HG02759 (cell line): Measurements from ENCODE around the gene UBE2H.

Experiments used
- ATAC-seq: cut with Tn5 transposase; IDR thresholded peaks from one replicate; pipeline ENCODE4 v1.9.1; 2021; ENCODE audit warnings: mild to moderate bottlenecking, moderate library complexity; ENCODE audit not compliant: unreplicated experiment

UBE2H gene

GRCh38 chr7:129790136-129790535 lies 162.6 kb downstream of the UBE2H start:
- no peak for ATAC-seq

- no peak for ATAC-seq
Measured at GRCh38 chr7:129789652-129790051, 163.1 kb downstream of the UBE2H start.

GRCh38 chr7:129789000-129789399 lies 163.8 kb downstream of the UBE2H start:
- no peak for ATAC-seq

GRCh38 chr7:129786825-129787563 lies 165.8 kb downstream of the UBE2H start:
- ATAC-seq, result no peak

GRCh38 chr7:129785685-129786514 lies 166.9 kb downstream of the UBE2H start:
- ATAC-seq, result no peak

- ATAC-seq, result no peak
Measured at GRCh38 chr7:129784783-129785684, 167.7 kb downstream of the UBE2H start.

GRCh38 chr7:129784437-129784782 lies 168.3 kb downstream of the UBE2H start:
- ATAC-seq, result no peak

- no peak for ATAC-seq
Measured at GRCh38 chr7:129783584-129783919, 169.2 kb downstream of the UBE2H start.

GRCh38 chr7:129782818-129783583 lies 169.8 kb downstream of the UBE2H start:
- ATAC-seq, result no peak

GRCh38 chr7:129781928-129782817 lies 170.6 kb downstream of the UBE2H start:
- ATAC-seq, result no peak

- no peak for ATAC-seq
Measured at GRCh38 chr7:129780974-129781927, 171.5 kb downstream of the UBE2H start.
